Omental fat pad (tissue), 4 donors: Measurements from ENCODE around the gene PALD1. TPM values are rescaled to one million over a fixed set of nuclear protein-coding genes. Genes with fewer than 3 reads are reported as not detected.

Experiments
- ATAC-seq: fragments of 150-250 bp; one replicate; pipeline ENCODE4 v1.9.1; 2016; ENCODE audit warnings: mild to moderate bottlenecking, moderate library complexity; ENCODE audit not compliant: low FRiP score
- DNase-seq: peaks from one replicate; pipeline ENCODE4 v3.0.0-alpha.2; 2019; ENCODE audit warnings: low spot score
- total RNA-seq, 4 donors: library from RNA; depleted of rRNA; stranded (reverse); fragments of >200 nt; gene quantifications; one replicate each; pipeline ENCODE4 v1.1.0, GENCODE V29; 2016
- TF ChIP-seq, protein P1 (sequence below), 3 donors: fragments of 450-650 bp; IDR thresholded peaks; one replicate each; pipeline ENCODE4 v1.5.1; 2016 to 2017; ENCODE audit warnings: antibody characterized with exemption in 3 of 3, mild to moderate bottlenecking in 3 of 3, moderate library complexity in 2 of 3

PALD1 gene
- total RNA-seq, 4 donors from 2014 or later: 3.3 to 12.1 (median 8.0) TPM

DNA sequence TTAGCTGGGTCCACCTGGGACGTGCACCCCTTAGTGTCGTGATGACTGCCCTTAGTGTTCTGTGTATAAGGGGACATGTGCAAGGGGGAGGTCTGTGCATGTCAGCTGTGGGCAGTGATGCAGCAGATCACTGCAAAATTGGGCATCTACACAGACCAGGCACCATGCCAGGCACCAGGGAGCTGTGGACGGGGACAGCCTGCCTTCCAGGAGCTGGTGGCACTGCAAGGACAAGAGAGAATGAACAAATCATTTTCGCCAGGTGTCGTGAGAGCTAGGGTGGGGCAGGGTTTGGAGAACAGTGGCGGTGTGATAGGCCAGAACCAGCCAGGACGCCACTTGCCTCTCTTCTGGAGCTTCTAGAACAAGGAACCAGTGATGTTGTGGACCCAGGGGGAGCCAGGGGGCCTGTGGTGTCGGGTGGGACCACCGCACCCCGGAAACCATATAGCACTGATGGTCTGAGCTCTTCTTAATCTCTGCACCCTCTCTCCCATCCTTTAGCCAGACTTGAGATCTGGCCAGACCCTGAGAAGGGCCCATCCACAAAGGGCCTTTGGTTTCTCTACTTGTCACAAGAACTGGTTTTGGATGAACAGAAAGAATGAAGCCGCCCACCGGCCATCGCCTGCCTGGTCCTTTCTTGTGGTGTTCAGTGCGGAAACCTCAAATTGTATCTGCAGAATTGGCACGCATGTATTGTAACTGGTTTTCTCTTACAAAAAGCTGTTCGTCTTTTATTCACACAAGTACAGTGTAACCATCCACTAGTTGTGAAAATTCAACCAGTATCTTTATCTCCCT, 93.3 kb downstream of the PALD1 start:
- TF ChIP-seq, protein P1, sequence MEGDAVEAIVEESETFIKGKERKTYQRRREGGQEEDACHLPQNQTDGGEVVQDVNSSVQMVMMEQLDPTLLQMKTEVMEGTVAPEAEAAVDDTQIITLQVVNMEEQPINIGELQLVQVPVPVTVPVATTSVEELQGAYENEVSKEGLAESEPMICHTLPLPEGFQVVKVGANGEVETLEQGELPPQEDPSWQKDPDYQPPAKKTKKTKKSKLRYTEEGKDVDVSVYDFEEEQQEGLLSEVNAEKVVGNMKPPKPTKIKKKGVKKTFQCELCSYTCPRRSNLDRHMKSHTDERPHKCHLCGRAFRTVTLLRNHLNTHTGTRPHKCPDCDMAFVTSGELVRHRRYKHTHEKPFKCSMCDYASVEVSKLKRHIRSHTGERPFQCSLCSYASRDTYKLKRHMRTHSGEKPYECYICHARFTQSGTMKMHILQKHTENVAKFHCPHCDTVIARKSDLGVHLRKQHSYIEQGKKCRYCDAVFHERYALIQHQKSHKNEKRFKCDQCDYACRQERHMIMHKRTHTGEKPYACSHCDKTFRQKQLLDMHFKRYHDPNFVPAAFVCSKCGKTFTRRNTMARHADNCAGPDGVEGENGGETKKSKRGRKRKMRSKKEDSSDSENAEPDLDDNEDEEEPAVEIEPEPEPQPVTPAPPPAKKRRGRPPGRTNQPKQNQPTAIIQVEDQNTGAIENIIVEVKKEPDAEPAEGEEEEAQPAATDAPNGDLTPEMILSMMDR (IDR thresholded peaks at IDR 0.05): no peak
- DNase-seq (no peak), ATAC-seq (no peak)

DNA sequence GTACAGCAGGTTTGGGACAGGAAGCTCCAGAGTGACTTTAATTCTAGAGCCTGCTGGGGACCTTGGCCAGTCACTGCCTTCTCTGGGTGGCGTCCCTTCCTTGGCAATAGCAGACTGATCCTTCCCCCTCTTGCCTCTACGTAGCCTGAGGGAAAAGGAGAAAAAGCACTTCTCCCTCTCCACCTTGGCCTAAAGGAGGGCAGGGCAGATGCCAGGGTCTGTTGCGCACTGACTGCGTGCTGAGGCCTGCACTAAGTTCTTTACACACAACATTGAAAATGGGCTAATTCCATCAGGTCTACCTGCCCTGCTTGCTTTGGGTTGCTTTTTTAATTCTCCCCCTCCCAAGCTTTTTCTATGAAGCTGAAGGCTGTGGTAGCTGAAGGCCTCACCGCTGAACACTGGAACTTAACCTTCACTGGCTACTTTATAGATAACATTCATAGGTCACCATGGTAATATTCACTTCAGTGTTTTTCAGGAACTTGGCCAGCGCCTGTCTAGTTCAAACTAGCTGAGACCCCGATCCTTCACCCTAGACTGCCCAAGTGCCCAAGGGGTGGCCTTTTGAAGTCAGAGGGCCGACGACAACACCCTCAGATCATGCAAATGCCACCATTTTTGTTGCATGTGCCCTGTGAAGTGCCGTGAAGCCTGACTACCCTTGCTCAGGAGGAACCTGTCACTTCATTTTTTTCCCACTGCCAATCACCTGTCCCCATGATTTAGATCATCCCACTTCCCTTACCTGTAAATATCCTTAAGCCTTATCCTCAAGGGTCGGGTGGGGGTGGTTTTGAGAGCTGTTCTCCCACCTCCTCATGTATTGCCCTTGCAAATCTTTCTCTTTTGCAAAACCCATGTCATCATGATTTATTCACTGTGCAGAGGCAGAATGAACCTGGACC, 95.3 kb downstream of the PALD1 start:
- DNase-seq (no peak), ATAC-seq (no peak)
- TF ChIP-seq, protein P1 (IDR thresholded peaks at IDR 0.05): no peak

DNA sequence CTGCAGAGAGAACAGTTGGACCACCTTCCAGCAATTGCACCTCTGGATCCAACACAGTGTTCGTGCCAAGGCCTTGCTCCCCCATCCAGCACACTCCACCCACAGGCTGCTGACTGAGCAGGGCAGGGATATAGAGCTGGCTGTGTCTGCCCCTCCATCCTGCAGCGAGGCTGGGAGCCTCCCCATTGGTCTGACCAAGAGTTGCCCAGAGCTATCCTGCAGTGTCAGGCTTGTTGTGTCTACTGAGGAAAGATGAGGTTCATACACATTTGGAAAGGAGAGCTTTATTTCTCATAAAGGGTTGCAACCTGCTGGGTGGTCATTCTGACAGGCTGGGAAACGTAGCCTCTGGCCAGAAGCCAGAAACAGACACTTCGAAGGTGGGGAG, 96.9 kb downstream of the PALD1 start:
- DNase-seq (no peak), ATAC-seq (peak; percentile 48)
- TF ChIP-seq, protein P1 (IDR thresholded peaks at IDR 0.05): no peak

DNA sequence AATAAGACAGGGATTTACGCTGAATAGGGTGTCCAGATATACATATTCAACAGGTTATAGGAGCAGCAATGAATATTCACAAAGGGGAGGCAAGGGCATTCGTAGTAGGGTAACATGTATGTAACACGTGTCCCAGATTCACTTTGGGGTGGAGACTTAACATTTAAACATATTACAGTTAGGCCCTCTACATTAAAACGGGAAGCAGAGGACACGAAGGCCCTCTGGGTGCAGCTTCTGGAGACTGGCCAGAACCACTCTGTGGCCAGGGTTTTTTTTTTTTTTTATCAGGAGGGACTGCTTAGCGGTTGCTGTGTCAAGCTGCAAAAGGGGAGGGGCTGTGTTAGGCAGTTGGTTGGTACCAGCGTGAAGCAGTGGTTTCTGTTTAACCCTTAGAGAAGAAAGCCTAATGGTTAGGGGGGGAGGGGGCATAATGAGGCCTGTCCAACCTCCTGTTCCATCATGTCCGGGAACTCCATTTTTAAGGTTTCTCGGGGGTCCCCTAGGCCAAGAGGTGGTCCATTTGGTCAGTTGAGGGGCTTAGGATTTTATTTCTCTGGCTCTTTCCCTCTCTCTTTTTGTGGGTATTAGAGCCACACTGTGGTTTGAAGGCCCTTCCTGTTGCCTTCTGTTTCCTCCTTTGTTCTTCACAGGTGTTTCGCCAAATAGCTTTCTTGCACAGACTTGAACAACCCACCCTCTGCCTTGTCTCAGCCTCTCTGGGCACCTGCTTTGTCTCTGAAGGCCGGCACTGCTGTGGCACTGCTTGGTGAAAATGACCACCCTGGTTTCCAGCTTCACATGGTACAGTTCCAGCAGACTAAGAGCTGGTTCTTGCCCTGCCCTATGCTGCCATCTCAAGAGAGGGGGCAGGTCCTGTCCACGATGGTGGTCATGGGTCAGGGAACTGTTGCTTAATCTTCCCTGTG, 97.6 kb downstream of the PALD1 start:
- ATAC-seq: peak; percentile 42
- TF ChIP-seq, protein P1 (IDR thresholded peaks at IDR 0.05): no peak
- DNase-seq: no peak

DNA sequence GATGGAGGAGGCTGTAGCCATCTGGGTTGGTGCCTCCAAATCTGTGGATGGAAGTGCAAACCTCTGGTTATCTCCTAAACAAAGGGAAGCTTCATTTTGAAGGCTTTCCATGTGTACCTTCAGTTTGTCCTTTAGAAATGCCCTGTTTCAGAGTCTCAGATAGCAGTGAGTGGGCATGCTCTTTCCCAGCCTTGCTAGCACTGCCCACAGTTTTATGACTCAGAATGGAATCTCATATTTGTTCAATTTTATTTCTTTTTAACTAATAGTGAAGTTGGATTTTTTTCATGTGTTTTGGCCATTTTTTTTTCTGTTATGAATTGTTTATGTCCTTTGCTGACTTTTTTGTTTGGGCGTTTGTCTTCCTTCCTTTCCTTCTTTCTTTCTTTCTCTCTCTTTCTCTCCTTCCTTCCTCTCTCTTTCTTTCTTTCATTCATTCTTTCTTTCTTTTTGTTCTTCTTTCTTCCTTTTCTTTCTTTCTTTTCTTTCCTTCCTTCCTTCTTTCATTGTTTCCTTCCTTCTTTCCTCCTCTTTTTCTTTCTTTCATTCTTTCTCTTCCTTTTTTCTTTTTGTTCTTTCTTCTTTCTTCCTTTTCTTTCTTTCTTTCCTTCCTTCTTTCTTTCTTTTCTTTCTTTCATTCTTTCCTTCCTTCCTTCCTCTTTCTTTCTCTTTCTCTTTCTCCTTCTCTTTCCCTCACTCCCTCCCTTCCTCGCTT, 98.4 kb downstream of the PALD1 start:
- no peak for DNase-seq

More for the DNA sequence above, 98.4 kb downstream of the PALD1 start:
- TF ChIP-seq, protein P1 (IDR thresholded peaks at IDR 0.05): no peak
- ATAC-seq: no peak
